ENCODE results near the gene COQ10B. TPM values are rescaled to one million over a fixed set of nuclear protein-coding genes. Genes with fewer than 3 reads are reported as not detected.

COQ10B gene
- total RNA-seq, 1 donor from 2014 or later, result 15.9 TPM

DNA sequence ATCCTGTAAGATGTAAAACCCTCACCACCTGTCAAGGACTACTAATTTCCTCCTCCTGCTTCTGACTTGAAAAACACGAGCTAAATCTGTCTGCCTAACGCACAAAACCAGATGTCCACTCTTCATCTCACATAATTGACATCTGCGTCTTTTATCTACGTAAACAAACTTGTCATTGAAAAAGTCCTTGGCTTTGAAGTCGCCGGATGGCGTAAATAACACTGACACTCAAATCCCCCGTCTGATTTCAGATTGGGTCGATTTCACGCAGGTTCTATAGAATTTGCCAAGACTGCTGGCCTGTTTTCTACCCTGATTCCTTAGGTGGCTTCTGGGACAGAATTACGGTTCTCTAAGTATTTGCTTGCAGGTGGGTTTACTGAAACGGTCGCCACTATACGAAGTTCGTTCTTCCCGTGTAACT is 62.0 kb downstream of the COQ10B start:
- Mint-ChIP-seq H3K27me3 (ENCODE audit: low read depth) (no peaks in the 10 kb centered on the region), H3K4me3 (peak overlapping the region; percentile 95), H3K36me3 (peaks cover 2% of the 10 kb centered on the region), H3K9me3 (peaks cover under 1% of the 10 kb centered on the region), H3K4me1 (peaks cover 21% of the 10 kb centered on the region), H3K27ac (peak overlapping the region; percentile 99)
- no peak for DNase-seq (ENCODE audit: low spot score in 2 of 2, unreplicated experiment in 2 of 2)
- TF ChIP-seq, protein P1, sequence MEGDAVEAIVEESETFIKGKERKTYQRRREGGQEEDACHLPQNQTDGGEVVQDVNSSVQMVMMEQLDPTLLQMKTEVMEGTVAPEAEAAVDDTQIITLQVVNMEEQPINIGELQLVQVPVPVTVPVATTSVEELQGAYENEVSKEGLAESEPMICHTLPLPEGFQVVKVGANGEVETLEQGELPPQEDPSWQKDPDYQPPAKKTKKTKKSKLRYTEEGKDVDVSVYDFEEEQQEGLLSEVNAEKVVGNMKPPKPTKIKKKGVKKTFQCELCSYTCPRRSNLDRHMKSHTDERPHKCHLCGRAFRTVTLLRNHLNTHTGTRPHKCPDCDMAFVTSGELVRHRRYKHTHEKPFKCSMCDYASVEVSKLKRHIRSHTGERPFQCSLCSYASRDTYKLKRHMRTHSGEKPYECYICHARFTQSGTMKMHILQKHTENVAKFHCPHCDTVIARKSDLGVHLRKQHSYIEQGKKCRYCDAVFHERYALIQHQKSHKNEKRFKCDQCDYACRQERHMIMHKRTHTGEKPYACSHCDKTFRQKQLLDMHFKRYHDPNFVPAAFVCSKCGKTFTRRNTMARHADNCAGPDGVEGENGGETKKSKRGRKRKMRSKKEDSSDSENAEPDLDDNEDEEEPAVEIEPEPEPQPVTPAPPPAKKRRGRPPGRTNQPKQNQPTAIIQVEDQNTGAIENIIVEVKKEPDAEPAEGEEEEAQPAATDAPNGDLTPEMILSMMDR (IDR thresholded peaks at IDR 0.05; ENCODE audit: unreplicated experiment), result no peak

DNA sequence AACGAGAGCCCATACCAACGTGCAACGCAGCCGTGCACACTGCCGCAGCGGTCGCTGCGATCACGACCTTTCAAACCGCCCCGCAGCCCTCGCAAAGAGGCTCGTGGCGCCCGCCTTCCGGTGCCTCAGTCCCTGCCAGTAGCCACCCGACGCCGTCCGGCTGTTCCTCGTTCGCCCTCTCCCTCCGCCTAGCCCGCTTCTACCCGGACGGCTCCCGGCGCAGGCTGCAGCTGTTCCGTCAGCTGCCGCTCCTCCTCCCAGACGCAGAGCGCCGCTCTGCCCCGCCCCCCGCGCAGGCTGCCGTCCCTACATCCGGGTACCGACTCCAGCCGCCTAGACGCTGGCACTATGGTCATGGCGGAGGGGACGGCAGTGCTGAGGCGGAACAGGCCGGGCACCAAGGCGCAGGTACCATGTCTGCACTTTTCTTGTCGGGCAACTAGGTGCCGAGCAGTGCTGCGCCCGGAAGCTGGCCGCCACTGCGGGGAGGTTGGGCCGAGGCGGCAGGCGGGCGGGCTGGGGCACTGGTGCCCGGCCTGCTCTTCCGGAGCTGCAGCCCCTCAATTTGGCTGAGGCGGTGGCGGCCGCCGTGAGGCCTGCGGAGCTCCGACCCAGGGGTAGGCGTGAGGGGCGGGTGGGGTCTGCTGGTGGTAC is 62.5 kb downstream of the COQ10B start, which contains the start of gene MOB4:
TSS of gene MOB4 (plus strand) at position 328 of the 654 bp plus-strand sequence. CDS start at position 349, 21 bp downstream.
- DNase-seq (ENCODE audit: low spot score in 2 of 2, unreplicated experiment in 2 of 2), result peak; percentile 87 to 95
- Mint-ChIP-seq H3K9me3 (peaks cover 5% of the 10 kb centered on the region), H3K4me3 (peak within 1 kb of the TSS; percentile 95), H3K4me1 (peaks cover 21% of the 10 kb centered on the region), H3K27ac (peak within 1 kb of the TSS; percentile 99), H3K27me3 (ENCODE audit: low read depth) (no peaks in the 10 kb centered on the region), H3K36me3 (peaks cover 5% of the 10 kb centered on the region)
- TF ChIP-seq, protein P1 (IDR thresholded peaks at IDR 0.05; ENCODE audit: unreplicated experiment), result no peak

DNA sequence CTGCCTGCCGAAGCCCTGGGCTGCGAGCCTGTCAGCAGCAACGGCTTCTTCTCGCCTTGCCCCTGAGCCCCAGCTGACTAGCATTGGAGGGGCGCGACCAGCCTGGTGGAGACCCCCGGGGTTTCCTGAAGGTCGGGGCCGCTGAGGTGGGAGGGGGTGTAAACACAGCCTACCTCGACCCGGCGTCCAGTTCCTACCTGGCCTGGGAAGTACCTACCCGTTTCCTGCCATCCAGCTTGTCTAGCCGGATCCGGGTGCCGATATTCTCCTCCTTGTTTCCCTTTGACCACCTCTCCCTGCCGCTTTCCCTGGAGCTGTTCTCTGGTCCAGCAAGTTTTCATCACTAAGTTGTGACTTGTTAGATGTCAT is 63.0 kb downstream of the COQ10B start:
- Mint-ChIP-seq H3K27ac (peak overlapping the region; percentile 95), H3K4me3 (peak overlapping the region; percentile 95), H3K4me1 (peaks cover 21% of the 10 kb centered on the region), H3K27me3 (ENCODE audit: low read depth) (no peaks in the 10 kb centered on the region), H3K9me3 (peaks cover 9% of the 10 kb centered on the region), H3K36me3 (peaks cover 9% of the 10 kb centered on the region)
- no peak for DNase-seq (ENCODE audit: low spot score in 2 of 2, unreplicated experiment in 2 of 2)
- TF ChIP-seq, protein P1 (IDR thresholded peaks at IDR 0.05; ENCODE audit: unreplicated experiment), result no peak

DNA sequence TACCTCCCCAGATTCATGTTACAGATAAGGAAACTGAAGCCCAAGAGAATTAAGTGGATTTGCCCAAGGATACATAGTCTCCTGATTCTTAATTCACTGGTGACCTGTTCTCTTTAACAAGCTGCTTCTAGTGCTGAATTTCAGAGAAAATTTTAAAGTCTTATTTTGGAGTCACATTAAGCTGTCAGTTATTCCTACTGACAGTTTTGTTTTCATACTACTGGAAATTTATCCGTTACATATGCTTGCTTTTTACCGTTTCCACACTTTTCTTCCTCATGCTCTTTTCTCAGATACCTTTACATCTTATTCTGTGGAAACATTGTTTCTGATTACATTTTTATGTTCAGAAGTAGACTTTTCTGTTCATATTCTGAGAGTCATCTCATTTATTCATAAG is 63.8 kb downstream of the COQ10B start:
- Mint-ChIP-seq H3K27ac (no peak overlapping the region), H3K27me3 (ENCODE audit: low read depth) (no peaks in the 10 kb centered on the region), H3K36me3 (peaks cover 14% of the 10 kb centered on the region), H3K4me1 (peaks cover 21% of the 10 kb centered on the region), H3K4me3 (peak overlapping the region; percentile 95), H3K9me3 (peaks cover 12% of the 10 kb centered on the region)
- no peak for DNase-seq (ENCODE audit: low spot score in 2 of 2, unreplicated experiment in 2 of 2)
- TF ChIP-seq, protein P1 (IDR thresholded peaks at IDR 0.05; ENCODE audit: unreplicated experiment), result no peak

Other genes with a start within 250 kb of the COQ10B start
- 7.7 to 10.8 TPM (median 10.4 TPM) in 3 replicates for gene ANKRD44, start 142.8 kb upstream of the COQ10B start, total RNA-seq
- gene SF3B1, start 18.5 kb upstream of the COQ10B start, total RNA-seq, result 404 to 422 TPM (median 414 TPM) in 3 replicates
- gene HSPD1, start 46.3 kb downstream of the COQ10B start, total RNA-seq, result 326 to 341 TPM (median 337 TPM) in 3 replicates
- 91.8 to 102 TPM (median 96.4 TPM) in 3 replicates for gene HSPE1, start 46.8 kb downstream of the COQ10B start, total RNA-seq
- 22.5 to 26.0 TPM (median 26.0 TPM) in 3 replicates for gene MOB4, start 62.5 kb downstream of the COQ10B start, total RNA-seq
- 7.7 to 9.9 TPM (median 9.7 TPM) in 3 replicates for gene RFTN2, start 222.0 kb downstream of the COQ10B start, total RNA-seq